HL-60 (cell line): ENCODE measurements around the gene GNL3.

Source experiments
- DNase-seq, 2 experiments: peaks; one replicate each; pipeline ENCODE4 v3.0.0-alpha.2; 2010 to 2020; ENCODE audit warnings: low read depth in 1 of 2, low spot score in 1 of 2
- H3K27ac ChIP-seq: fragments of 250-450 bp; sonication (Bioruptor Pico); replicated peaks from 2 replicates; pipeline ENCODE4 v1.5.1; 2020; ENCODE audit warnings: mild to moderate bottlenecking, moderate library complexity
- H3K27me3 ChIP-seq: fragments of 250-450 bp; sonication (Bioruptor Pico); 2 replicates; pipeline ENCODE4 v1.5.1; 2021; ENCODE audit warnings: mild to moderate bottlenecking, moderate library complexity; ENCODE audit not compliant: insufficient read depth, poor library complexity, severe bottlenecking
- H3K4me3 ChIP-seq: replicated peaks from 2 replicates; pipeline ENCODE4 v1.5.1; 2011; ENCODE audit warnings: mild to moderate bottlenecking, control low read depth, low read length; ENCODE audit not compliant: insufficient read depth
- CTCF ChIP-seq: IDR thresholded peaks from one replicate; pipeline ENCODE4 v1.5.1; 2011; ENCODE audit warnings: low read length, control low read depth, inconsistent platforms; ENCODE audit not compliant: insufficient read depth
- GABPA ChIP-seq: IDR thresholded peaks from 2 replicates; pipeline ENCODE4 v1.6.1; 2012; ENCODE audit warnings: low read depth
- POLR2AphosphoS5 ChIP-seq: IDR thresholded peaks from 2 replicates; pipeline ENCODE4 v1.6.1; 2012; ENCODE audit warnings: low read depth
- REST ChIP-seq: IDR thresholded peaks from 2 replicates; pipeline ENCODE4 v1.6.1; 2012; ENCODE audit warnings: low read depth; ENCODE audit not compliant: insufficient replicate concordance
- SPI1 ChIP-seq: IDR thresholded peaks from 2 replicates; pipeline ENCODE4 v1.6.1; 2012; ENCODE audit warnings: low read depth, mild to moderate bottlenecking, borderline replicate concordance

Gene GNL3

GRCh38 chr3:52705438-52705687, 19.5 kb downstream of the GNL3 start:
- Histone ChIP-seq H3K4me3 (peak overlapping the region; percentile 76), H3K27ac (peak overlapping the region; percentile 90), H3K27me3 (no peaks in the 10 kb centered on the region)
- DNase-seq = no peak
- TF ChIP-seq GABPA (no peak), SPI1 (no peak), REST (no peak), POLR2AphosphoS5 (no peak), CTCF (no peak)

- peak; percentile 47; the same call in 1 of the 2 replicates for TF ChIP-seq SPI1
- peak; percentile 94 for TF ChIP-seq GABPA
- TF ChIP-seq CTCF = no peak
- TF ChIP-seq POLR2AphosphoS5 = peak; percentile 78
- Histone ChIP-seq H3K27ac (peak within 1 kb of the TSS; percentile 90), H3K4me3 (peak within 1 kb of the TSS; percentile 76), H3K27me3 (no peaks in the 10 kb centered on the region)
- DNase-seq = peak; percentile 76 to 82
Measured at GRCh38 chr3:52705688-52706686, 20.2 kb downstream of the GNL3 start, which contains the start of the genes GLT8D1 and SPCS1. Gene GLT8D1, minus strand, starts transcription at chr3:52705791. Its CDS starts 5,331 bp downstream, at chr3:52700460. Gene SPCS1, plus strand, starts transcription at chr3:52706106. Its CDS starts 141 bp downstream, at chr3:52706247.

- peak overlapping the region; percentile 90; the same call in 1 of the 2 replicates for H3K27ac ChIP-seq
- peak overlapping the region; percentile 76 for H3K4me3 ChIP-seq
- no peak for TF ChIP-seq GABPA
- peak; percentile 93 for TF ChIP-seq SPI1
- DNase-seq = no peak
- H3K27me3 ChIP-seq = no peaks in the 10 kb centered on the region
Measured at GRCh38 chr3:52707585-52707984, 21.8 kb downstream of the GNL3 start.

- no peak for DNase-seq
- Histone ChIP-seq H3K4me3 (no peak overlapping the region), H3K27ac (no peak overlapping the region), H3K27me3 (no peaks in the 10 kb centered on the region)
- TF ChIP-seq POLR2AphosphoS5 = no peak
- TF ChIP-seq CTCF = no peak
- no peak for TF ChIP-seq SPI1
- TF ChIP-seq GABPA = no peak
- TF ChIP-seq REST = no peak
Measured at GRCh38 chr3:52710512-52710911, 24.7 kb downstream of the GNL3 start.
